HEK293T (cell line): ENCODE data around the gene IGFL1.

Experiments
- L3MBTL2 ChIP-seq: fragments of 450-650 bp; conservative IDR thresholded peaks from 2 replicates; pipeline ENCODE4 v1.6.1; 2016; ENCODE audit warnings: mild to moderate bottlenecking
- LEF1 ChIP-seq: fragments of 450-650 bp; IDR thresholded peaks from 2 replicates; pipeline ENCODE4 v1.6.1; 2017; ENCODE audit warnings: mild to moderate bottlenecking, borderline replicate concordance
- NFRKB ChIP-seq: fragments of 450-650 bp; IDR thresholded peaks from 2 replicates; pipeline ENCODE4 v1.6.1; 2016; ENCODE audit warnings: mild to moderate bottlenecking, moderate library complexity
- TARDBP ChIP-seq: fragments of 450-650 bp; IDR thresholded peaks from 2 replicates; pipeline ENCODE4 v1.6.1; 2016

DNA sequence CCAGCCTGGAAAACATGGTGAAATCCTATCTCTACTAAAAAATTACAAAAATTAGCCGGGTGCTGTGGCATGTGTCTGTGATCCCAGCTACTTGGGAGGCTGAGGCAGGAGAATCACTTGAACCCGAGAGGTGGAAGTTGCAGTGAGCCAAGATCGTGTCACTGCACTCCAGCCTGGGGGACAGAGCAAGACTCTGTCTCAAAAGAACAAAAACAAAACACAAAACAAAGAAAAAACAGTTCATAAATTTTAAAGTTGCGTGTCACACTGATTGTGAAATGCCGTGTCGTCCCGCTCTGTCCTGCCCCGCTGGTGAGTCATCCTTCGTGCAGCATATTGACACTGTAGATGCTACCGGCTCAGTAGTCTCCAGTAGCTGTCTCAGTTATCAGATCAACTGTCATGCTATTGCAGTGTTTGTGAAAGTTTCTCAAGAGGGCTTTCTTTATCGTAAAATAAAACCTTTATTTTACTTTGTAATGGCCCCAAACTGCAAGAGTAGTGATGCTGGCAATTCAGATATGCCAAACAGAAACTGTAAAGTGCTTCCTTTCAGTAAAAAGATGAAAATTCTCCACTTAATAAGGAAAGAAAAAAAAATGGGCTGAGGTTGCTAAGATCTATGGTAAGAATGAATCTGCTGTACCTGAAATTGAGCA is 36.4 kb upstream of the IGFL1 start:
- no peak for TF ChIP-seq L3MBTL2
- no peak for TF ChIP-seq LEF1
- TF ChIP-seq TARDBP: no peak
- TF ChIP-seq NFRKB: no peak
